Breast epithelium (tissue), 3 donors: ENCODE data around the gene SDSL.

Experiments
- POLR2AphosphoS5 ChIP-seq, 3 donors: sonication (generic); formaldehyde crosslinking; IDR thresholded peaks; one replicate each; pipeline ENCODE4 v1.6.1; 2017; ENCODE audit warnings: antibody characterized with exemption in 3 of 3
- TF ChIP-seq, protein P1 (sequence below), 3 donors: fragments of 450-650 bp; IDR thresholded peaks; one replicate each; pipeline ENCODE4 v1.5.1; 2016 to 2017; ENCODE audit warnings: antibody characterized with exemption in 3 of 3, mild to moderate bottlenecking in 3 of 3, moderate library complexity in 3 of 3

DNA sequence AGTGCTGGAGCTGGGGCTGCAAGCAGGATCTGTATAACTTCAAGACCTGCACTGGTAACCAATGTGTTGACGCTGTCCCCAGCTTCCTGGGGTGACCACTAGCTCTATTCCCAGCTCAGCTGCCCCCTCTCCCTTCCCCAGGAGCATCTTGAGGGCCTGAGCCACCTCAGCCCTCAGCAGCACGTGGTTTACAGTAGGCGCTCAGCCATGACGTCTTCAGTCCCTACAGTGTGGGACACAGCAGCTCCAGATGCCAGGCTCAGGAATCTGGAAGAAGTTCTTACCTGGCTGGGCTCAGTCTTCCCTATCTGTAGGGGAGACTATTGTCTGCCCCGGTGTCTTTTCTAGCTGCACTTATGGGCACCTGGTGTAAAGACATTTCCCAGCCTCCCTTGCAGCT is 27.1 kb upstream of the SDSL start:
- TF ChIP-seq POLR2AphosphoS5 (IDR thresholded peaks at IDR 0.05): no peak
- TF ChIP-seq, protein P1, sequence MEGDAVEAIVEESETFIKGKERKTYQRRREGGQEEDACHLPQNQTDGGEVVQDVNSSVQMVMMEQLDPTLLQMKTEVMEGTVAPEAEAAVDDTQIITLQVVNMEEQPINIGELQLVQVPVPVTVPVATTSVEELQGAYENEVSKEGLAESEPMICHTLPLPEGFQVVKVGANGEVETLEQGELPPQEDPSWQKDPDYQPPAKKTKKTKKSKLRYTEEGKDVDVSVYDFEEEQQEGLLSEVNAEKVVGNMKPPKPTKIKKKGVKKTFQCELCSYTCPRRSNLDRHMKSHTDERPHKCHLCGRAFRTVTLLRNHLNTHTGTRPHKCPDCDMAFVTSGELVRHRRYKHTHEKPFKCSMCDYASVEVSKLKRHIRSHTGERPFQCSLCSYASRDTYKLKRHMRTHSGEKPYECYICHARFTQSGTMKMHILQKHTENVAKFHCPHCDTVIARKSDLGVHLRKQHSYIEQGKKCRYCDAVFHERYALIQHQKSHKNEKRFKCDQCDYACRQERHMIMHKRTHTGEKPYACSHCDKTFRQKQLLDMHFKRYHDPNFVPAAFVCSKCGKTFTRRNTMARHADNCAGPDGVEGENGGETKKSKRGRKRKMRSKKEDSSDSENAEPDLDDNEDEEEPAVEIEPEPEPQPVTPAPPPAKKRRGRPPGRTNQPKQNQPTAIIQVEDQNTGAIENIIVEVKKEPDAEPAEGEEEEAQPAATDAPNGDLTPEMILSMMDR (IDR thresholded peaks at IDR 0.05): no peak
